NOMO-1 (cell line): ENCODE measurements around the gene RGS21.
A peak's percentile ranks its signal among the peaks of the same experiment; 100 is the strongest.
"Not testable (repeated sequence)": the region's sequence is repeated elsewhere in the genome, so short reads cannot be mapped to it uniquely, and the experiment has no call there.

Experiments
- DNase-seq, 2 experiments: peaks; one replicate each; lab custom pipeline; 2025; ENCODE audit not compliant: unreplicated experiment in 2 of 2; lab: John Stamatoyannopoulos, UW

The RGS21 gene

GRCh38 chr1:192316942-192317450, at the start of gene RGS21:
RGS21 (plus strand) TSS chr1:192316992; CDS start chr1:192343037, 26,045 bp downstream.
- no peak for DNase-seq

- no peak for DNase-seq
These were observed 48.2 kb upstream of the RGS21 start for GRCh38 chr1:192268468-192269052.

GRCh38 chr1:192270398-192270797, 46.4 kb upstream of the RGS21 start:
- no peak for DNase-seq

GRCh38 chr1:192272732-192273131, 44.1 kb upstream of the RGS21 start:
- DNase-seq: no peak

- DNase-seq: peak in 1 of 2 experiments; percentile 25
These were observed 42.2 kb upstream of the RGS21 start for GRCh38 chr1:192274588-192274987.

- DNase-seq: no peak
These were observed 39.2 kb upstream of the RGS21 start for GRCh38 chr1:192277635-192278034.

- DNase-seq: peak in 1 of 2 experiments; percentile 6
These were observed 31.9 kb upstream of the RGS21 start for GRCh38 chr1:192284927-192285326.

- DNase-seq: no peak
These were observed 13.8 kb upstream of the RGS21 start for GRCh38 chr1:192303029-192303428.

GRCh38 chr1:192308314-192308713, 8.5 kb upstream of the RGS21 start:
- DNase-seq: not testable (repeated sequence)

- peak; percentile 13 to 51 for DNase-seq
These were observed 5.5 kb upstream of the RGS21 start for GRCh38 chr1:192311281-192311680.

GRCh38 chr1:192327997-192328396, 11.2 kb downstream of the RGS21 start:
- no peak for DNase-seq

- DNase-seq: no peak
These were observed 26.1 kb downstream of the RGS21 start for GRCh38 chr1:192342842-192343241.

- no peak for DNase-seq
These were observed 26.6 kb downstream of the RGS21 start for GRCh38 chr1:192343344-192343743.

- no peak for DNase-seq
These were observed 32.5 kb downstream of the RGS21 start for GRCh38 chr1:192349314-192349713.

GRCh38 chr1:192350356-192350755, 33.6 kb downstream of the RGS21 start:
- no peak for DNase-seq

GRCh38 chr1:192351550-192351949, 34.8 kb downstream of the RGS21 start:
- no peak for DNase-seq

GRCh38 chr1:192357924-192358323, 41.1 kb downstream of the RGS21 start:
- no peak for DNase-seq

- no peak for DNase-seq
These were observed 41.6 kb downstream of the RGS21 start for GRCh38 chr1:192358402-192358801.

- no peak for DNase-seq
These were observed 42.0 kb downstream of the RGS21 start for GRCh38 chr1:192358822-192359221.

- DNase-seq: no peak
These were observed 46.4 kb downstream of the RGS21 start for GRCh38 chr1:192363177-192363576.

- no peak for DNase-seq
These were observed 50.6 kb downstream of the RGS21 start for GRCh38 chr1:192367436-192367835.

GRCh38 chr1:192375306-192375705, 58.5 kb downstream of the RGS21 start:
- DNase-seq: no peak

- no peak for DNase-seq
These were observed 59.6 kb downstream of the RGS21 start for GRCh38 chr1:192376374-192376773.
